Activated CD8-positive, alpha-beta T cell treated with anti-CD3 and anti-CD28 coated beads for 36 hours (primary cell): ENCODE measurements around the gene DDX5. TPM values are rescaled to one million over a fixed set of nuclear protein-coding genes. Genes with fewer than 3 reads are reported as not detected.

Experiments
- ATAC-seq: fragments of 200-7000 bp; cut with Tn5 transposase; one replicate; pipeline ENCODE4 v1.10.0; 2021; ENCODE audit warnings: mild to moderate bottlenecking, moderate library complexity
- CTCF ChIA-PET: fragments of 350-600 bp; sonication (Branson Sonifier 250); formaldehyde crosslinking; loops from one replicate; lab custom pipeline; 2021; ENCODE audit warnings: antibody characterized with exemption; lab: Charles Lee
- POLR2A ChIA-PET: fragments of 350-600 bp; sonication (Branson Sonifier 250); formaldehyde crosslinking; loops from one replicate; lab custom pipeline; 2021; ENCODE audit warnings: antibody characterized with exemption; lab: Charles Lee
- DNase-seq: peaks from one replicate; pipeline ENCODE4 v3.0.0-alpha.2; 2020
- H3K27ac Mint-ChIP-seq: one replicate; pipeline ENCODE4 v1.8.0; 2021; ENCODE audit warnings: mild to moderate bottlenecking, mixed read lengths
- H3K27me3 Mint-ChIP-seq: one replicate; pipeline ENCODE4 v1.8.0; 2021; ENCODE audit warnings: mixed read lengths
- H3K36me3 Mint-ChIP-seq: one replicate; pipeline ENCODE4 v1.8.0; 2021; ENCODE audit warnings: low read depth, mixed read lengths
- H3K4me1 Mint-ChIP-seq: one replicate; pipeline ENCODE4 v1.8.0; 2021; ENCODE audit warnings: low read depth, mixed read lengths
- H3K4me3 Mint-ChIP-seq: one replicate; pipeline ENCODE4 v1.8.0; 2021; ENCODE audit warnings: mild to moderate bottlenecking, moderate library complexity, mixed read lengths
- H3K9me3 Mint-ChIP-seq: one replicate; pipeline ENCODE4 v1.8.0; 2021; ENCODE audit warnings: mixed read lengths
- intact Hi-C: fragments of 100-400 bp; cut with micrococcal nuclease; formaldehyde crosslinking; loops from one replicate; pipeline ENCODE4 v1.10.0; 2022
- total RNA-seq, 2 experiments: library from RNA; stranded (reverse); gene quantifications; one replicate each; pipeline ENCODE4 v1.2.3, GENCODE V29; 2021
- TF ChIP-seq, protein P1 (sequence below): fragments of 200-600 bp; IDR thresholded peaks from one replicate; pipeline ENCODE4 v1.8.0; 2022; ENCODE audit warnings: antibody characterized with exemption, mild to moderate bottlenecking

Gene DDX5
- total RNA-seq, 2 experiments from 2014 or later: 632 to 668 TPM

GRCh38 chr17:64519601-64520000, 13.5 kb upstream of the DDX5 start:
- Mint-ChIP-seq H3K27ac (no peak overlapping the region), H3K4me3 (no peak overlapping the region)
- intact Hi-C loops: no loop called here

DNA sequence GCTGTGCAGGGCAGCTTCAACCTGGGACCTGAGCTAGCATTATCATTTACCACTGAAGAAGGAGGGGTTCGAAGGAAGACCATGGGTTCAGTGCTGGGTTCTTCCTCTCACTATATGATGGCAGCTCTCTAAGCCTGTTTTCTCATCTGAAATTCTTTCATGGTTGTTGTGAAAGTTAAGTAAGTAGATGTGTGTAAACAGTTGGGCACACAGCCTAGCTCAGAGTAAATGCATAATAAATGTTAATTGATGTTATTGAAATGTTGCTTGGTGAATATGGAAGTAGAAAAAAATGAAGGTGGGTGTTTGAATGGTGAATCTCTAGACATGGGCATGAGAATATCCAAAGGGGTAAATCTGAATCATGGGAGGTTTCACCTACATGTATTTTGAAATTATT, 9.7 kb upstream of the DDX5 start:
- H3K36me3 Mint-ChIP-seq: peaks cover 40% of the 10 kb centered on the region
- ATAC-seq (no peak), DNase-seq (no peak)
- peak overlapping the region; percentile 17 for H3K27ac Mint-ChIP-seq
- no peaks in the 10 kb centered on the region for H3K27me3 Mint-ChIP-seq
- intact Hi-C loops: no loop called here
- H3K4me1 Mint-ChIP-seq: peaks cover 24% of the 10 kb centered on the region
- no peak overlapping the region for H3K4me3 Mint-ChIP-seq
- TF ChIP-seq, protein P1, sequence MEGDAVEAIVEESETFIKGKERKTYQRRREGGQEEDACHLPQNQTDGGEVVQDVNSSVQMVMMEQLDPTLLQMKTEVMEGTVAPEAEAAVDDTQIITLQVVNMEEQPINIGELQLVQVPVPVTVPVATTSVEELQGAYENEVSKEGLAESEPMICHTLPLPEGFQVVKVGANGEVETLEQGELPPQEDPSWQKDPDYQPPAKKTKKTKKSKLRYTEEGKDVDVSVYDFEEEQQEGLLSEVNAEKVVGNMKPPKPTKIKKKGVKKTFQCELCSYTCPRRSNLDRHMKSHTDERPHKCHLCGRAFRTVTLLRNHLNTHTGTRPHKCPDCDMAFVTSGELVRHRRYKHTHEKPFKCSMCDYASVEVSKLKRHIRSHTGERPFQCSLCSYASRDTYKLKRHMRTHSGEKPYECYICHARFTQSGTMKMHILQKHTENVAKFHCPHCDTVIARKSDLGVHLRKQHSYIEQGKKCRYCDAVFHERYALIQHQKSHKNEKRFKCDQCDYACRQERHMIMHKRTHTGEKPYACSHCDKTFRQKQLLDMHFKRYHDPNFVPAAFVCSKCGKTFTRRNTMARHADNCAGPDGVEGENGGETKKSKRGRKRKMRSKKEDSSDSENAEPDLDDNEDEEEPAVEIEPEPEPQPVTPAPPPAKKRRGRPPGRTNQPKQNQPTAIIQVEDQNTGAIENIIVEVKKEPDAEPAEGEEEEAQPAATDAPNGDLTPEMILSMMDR: no peak
- no peaks in the 10 kb centered on the region for H3K9me3 Mint-ChIP-seq
- ChIA-PET POLR2A (interaction anchor here (0.8 to 2.1 kb wide), 2 partner anchors 9 to 10 kb away, joined by 3 to 14 read pairs; partner anchors contain the start of genes CEP95 and DDX5), CTCF (interaction anchor here (0.7 to 1.3 kb wide), 3 partner anchors 8 to 23 kb away, joined by 3 to 6 read pairs (median 3); no protein-coding TSS in a partner anchor)

More at GRCh38 chr17:64519601-64520000, 13.5 kb upstream of the DDX5 start:
- Mint-ChIP-seq H3K27me3 (no peaks in the 10 kb centered on the region), H3K4me1 (peaks cover 15% of the 10 kb centered on the region), H3K9me3 (no peaks in the 10 kb centered on the region), H3K36me3 (peaks cover 34% of the 10 kb centered on the region)
- TF ChIP-seq, protein P1: no peak
- ATAC-seq (no peak), DNase-seq (no peak)
- ChIA-PET POLR2A (interaction anchor here (0.6 to 1.4 kb wide), 2 partner anchors 13 to 17 kb away, joined by 3 to 8 read pairs; partner anchors contain the start of gene CEP95), CTCF (interaction anchor here (0.9 to 1.4 kb wide), 2 partner anchors 28 to 130 kb away, joined by 3 to 4 read pairs; no protein-coding TSS in a partner anchor)

DNA sequence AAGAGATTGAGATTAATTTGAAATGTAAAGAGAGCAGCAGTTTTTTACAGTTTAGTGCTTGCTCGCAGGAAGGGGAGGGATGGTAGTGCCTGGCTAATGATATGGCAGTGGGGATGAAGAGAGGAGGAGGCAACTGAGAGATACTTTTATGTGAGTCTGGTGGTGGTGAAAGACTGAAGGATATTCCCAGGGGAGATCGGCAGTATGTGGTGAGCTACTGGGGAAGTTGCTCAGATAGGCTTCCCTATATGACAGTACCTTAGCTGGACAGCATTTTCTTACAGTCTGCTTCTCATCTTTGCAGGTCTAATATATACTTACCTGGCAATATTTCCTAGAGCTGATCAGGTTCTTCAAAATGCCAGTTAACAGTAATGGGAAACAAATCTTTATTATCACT, 9.3 kb upstream of the DDX5 start:
- H3K4me1 Mint-ChIP-seq: peaks cover 26% of the 10 kb centered on the region
- TF ChIP-seq, protein P1: no peak
- H3K27ac Mint-ChIP-seq: peak overlapping the region; percentile 5
- no peak overlapping the region for H3K4me3 Mint-ChIP-seq
- ATAC-seq (no peak), DNase-seq (no peak)
- H3K36me3 Mint-ChIP-seq: peaks cover 43% of the 10 kb centered on the region
- intact Hi-C loops: no loop called here
- CTCF ChIA-PET: interaction anchor here (0.7 to 1.3 kb wide), 3 partner anchors 8 to 23 kb away, joined by 3 to 6 read pairs (median 3); no protein-coding TSS in a partner anchor
- H3K9me3 Mint-ChIP-seq: no peaks in the 10 kb centered on the region
- no peaks in the 10 kb centered on the region for H3K27me3 Mint-ChIP-seq
- POLR2A ChIA-PET: interaction anchor here (0.6 to 2.1 kb wide), 2 partner anchors 9 to 16 kb away, joined by 3 to 14 read pairs; partner anchors contain the start of genes CEP95 and DDX5

DNA sequence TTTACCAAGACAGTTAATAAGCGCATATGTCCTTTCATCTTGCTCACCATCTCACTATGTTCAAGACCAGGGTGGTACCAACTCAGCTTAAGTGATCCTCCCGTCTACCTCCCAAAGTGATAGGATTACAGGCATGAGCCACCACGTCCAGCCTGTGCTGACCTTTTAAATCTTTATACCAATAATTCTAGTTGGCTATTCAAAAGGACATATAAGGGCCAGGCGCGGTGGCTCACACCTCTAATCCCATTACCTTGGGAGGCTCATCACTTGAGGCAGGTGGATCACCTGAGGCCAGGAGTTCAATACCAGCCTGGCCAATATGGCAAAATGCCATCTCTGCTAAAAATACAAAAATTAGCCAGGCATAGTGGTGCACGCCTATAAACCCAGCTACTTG, 3.1 kb upstream of the DDX5 start:
- ChIA-PET CTCF (interaction anchor here (0.7 to 1.9 kb wide), 2 partner anchors 18 to 89 kb away, joined by 3 to 12 read pairs; no protein-coding TSS in a partner anchor), POLR2A (interaction anchor here (1.2 to 2.0 kb wide), 2 partner anchors 8 to 13 kb away, joined by 3 to 11 read pairs; partner anchors contain the start of gene POLG2)
- Mint-ChIP-seq H3K27me3 (no peaks in the 10 kb centered on the region), H3K4me3 (peak overlapping the region; percentile 22), H3K9me3 (no peaks in the 10 kb centered on the region), H3K4me1 (peaks cover 37% of the 10 kb centered on the region), H3K36me3 (peaks cover 51% of the 10 kb centered on the region), H3K27ac (no peak overlapping the region)
- TF ChIP-seq, protein P1: no peak
- ATAC-seq: no peak
- intact Hi-C loops: loop anchor here (5.0 kb wide), 1 partner anchor 148 kb away; no protein-coding TSS in a partner anchor
- no peak for DNase-seq

DNA sequence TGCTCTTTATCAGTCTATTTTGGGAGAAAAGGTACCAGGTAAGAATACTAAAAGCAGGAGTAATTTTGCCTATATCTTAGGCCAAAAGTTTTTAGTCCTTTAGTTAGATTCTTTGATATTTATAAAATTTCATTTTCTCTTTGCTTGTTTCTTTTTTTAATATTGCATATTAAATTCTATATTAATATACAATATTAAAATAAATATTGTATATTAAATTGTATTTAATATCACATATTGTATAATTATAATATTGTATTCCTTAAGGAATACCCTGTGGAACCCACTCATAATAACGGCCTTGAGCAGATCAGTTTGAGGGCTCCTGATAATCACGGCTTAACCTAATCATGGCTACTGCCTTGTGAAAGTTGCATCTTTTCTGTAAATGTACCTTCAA, 2.6 kb upstream of the DDX5 start:
- TF ChIP-seq, protein P1: no peak
- DNase-seq (no peak), ATAC-seq (no peak)
- Mint-ChIP-seq H3K27ac (no peak overlapping the region), H3K36me3 (peaks cover 55% of the 10 kb centered on the region), H3K9me3 (no peaks in the 10 kb centered on the region), H3K27me3 (no peaks in the 10 kb centered on the region), H3K4me1 (peaks cover 41% of the 10 kb centered on the region), H3K4me3 (peak overlapping the region; percentile 91)
- ChIA-PET CTCF (interaction anchor here (1.9 kb wide), 1 partner anchor 17 kb away, joined by 12 read pairs; no protein-coding TSS in a partner anchor), POLR2A (interaction anchor here (2.0 kb wide), 1 partner anchor 12 kb away, joined by 11 read pairs; the partner anchor contains the start of gene POLG2)
- intact Hi-C loops: loop anchor here (5.0 kb wide), 1 partner anchor 149 kb away; no protein-coding TSS in a partner anchor
